OCI-LY7 (cell line): Measurements from ENCODE around the gene ATXN8OS. TPM values are rescaled to one million over a fixed set of nuclear protein-coding genes. Genes with fewer than 3 reads are reported as not detected.

ENCODE experiments used
- BruUV-seq: library from RNA; stranded (reverse); fragments of 400-500 nt; replicated peaks from 2 replicates; lab custom pipeline; 2021; lab: Mats Ljungman, UMichigan
- CTCF ChIA-PET: fragments of 300-600 bp; sonication (Branson Sonifier 250); formaldehyde crosslinking; loops from one replicate; lab custom pipeline; 2022; ENCODE audit warnings: antibody characterized with exemption; ENCODE audit not compliant: unreplicated experiment; lab: Charles Lee
- POLR2A ChIA-PET: fragments of 300-600 bp; sonication (Branson Sonifier 250); formaldehyde crosslinking; loops from one replicate; lab custom pipeline; 2022; ENCODE audit warnings: antibody characterized with exemption; lab: Charles Lee
- DNase-seq: peaks from one replicate; pipeline ENCODE4 v3.0.0-alpha.2; 2015; ENCODE audit warnings: low spot score
- H2AFZ ChIP-seq: fragments of 200-600 bp; sonication (generic), shearing (Covaris generic); 2 replicates; pipeline ENCODE4 v1.6.1; 2014; ENCODE audit warnings: mild to moderate bottlenecking, antibody characterized with exemption, low read length, moderate library complexity
- H3K27ac ChIP-seq: fragments of 200-600 bp; sonication (generic); 2 replicates; pipeline ENCODE4 v1.5.1; 2014; ENCODE audit warnings: mixed run types, low read depth, mild to moderate bottlenecking, moderate library complexity, low read length, inconsistent platforms; ENCODE audit not compliant: poor library complexity, severe bottlenecking
- H3K36me3 ChIP-seq: fragments of 200-600 bp; sonication (generic); 2 replicates; pipeline ENCODE4 v1.6.1; 2014; ENCODE audit warnings: mild to moderate bottlenecking, antibody characterized with exemption, low read length, moderate library complexity, mixed read lengths; ENCODE audit not compliant: insufficient read depth
- H3K4me1 ChIP-seq: fragments of 200-600 bp; sonication (generic); 2 replicates; pipeline ENCODE4 v1.5.1; 2014; ENCODE audit warnings: mild to moderate bottlenecking, low read length; ENCODE audit not compliant: insufficient read depth, poor library complexity, severe bottlenecking
- H3K4me2 ChIP-seq: fragments of 200-600 bp; sonication (generic); 2 replicates; pipeline ENCODE4 v1.6.1; 2014; ENCODE audit warnings: mild to moderate bottlenecking, low read length
- H3K4me3 ChIP-seq: fragments of 200-600 bp; sonication (generic); 2 replicates; pipeline ENCODE4 v1.5.1; 2014; ENCODE audit warnings: mild to moderate bottlenecking, low read depth, low read length; ENCODE audit not compliant: poor library complexity, severe bottlenecking
- H3K79me2 ChIP-seq: fragments of 200-600 bp; sonication (generic); 2 replicates; pipeline ENCODE4 v1.6.1; 2016; ENCODE audit warnings: low read depth, mild to moderate bottlenecking, low read length, moderate library complexity, mixed read lengths; ENCODE audit not compliant: insufficient read depth
- H3K9me2 ChIP-seq: fragments of 200-600 bp; sonication (generic); 2 replicates; pipeline ENCODE4 v1.6.1; 2016; ENCODE audit warnings: mild to moderate bottlenecking, low read length, mixed read lengths; ENCODE audit not compliant: insufficient read depth
- H3K9me3 ChIP-seq: fragments of 200-600 bp; sonication (generic); 2 replicates; pipeline ENCODE4 v1.6.1; 2014; ENCODE audit warnings: mild to moderate bottlenecking, mixed run types, low read length, mixed read lengths
- H4K20me1 ChIP-seq: fragments of 200-600 bp; sonication (generic); 2 replicates; pipeline ENCODE4 v1.6.1; 2014; ENCODE audit warnings: mild to moderate bottlenecking, antibody characterized with exemption, low read length, moderate library complexity, mixed read lengths; ENCODE audit not compliant: insufficient read depth
- EZH2phosphoT487 ChIP-seq: fragments of 200-600 bp; sonication (generic); IDR thresholded peaks from 2 replicates; pipeline ENCODE4 v1.6.1; 2018; ENCODE audit warnings: low read depth, borderline replicate concordance, mild to moderate bottlenecking, mixed run types, antibody characterized with exemption, low read length, moderate library complexity, mixed read lengths
- intact Hi-C: fragments of 100-400 bp; cut with micrococcal nuclease; formaldehyde crosslinking; loops from one replicate; pipeline ENCODE4 v1.10.0; 2022; ENCODE audit not compliant: unreplicated experiment
- total RNA-seq, 2 experiments: library from RNA; depleted of rRNA in 1 of 2; stranded (reverse); fragments of >200 nt in 1 of 2; shearing (Covaris generic) in 1 of 2; gene quantifications; 2 replicates each; pipeline ENCODE4 v1.2.3, GENCODE V29; 2014 to 2022
- TF ChIP-seq, protein P1 (sequence below): fragments of 200-600 bp; sonication (generic); conservative IDR thresholded peaks from 2 replicates; pipeline ENCODE4 v1.5.1; 2014; ENCODE audit warnings: mild to moderate bottlenecking, antibody characterized with exemption, low read length, moderate library complexity, mixed read lengths

ATXN8OS gene
- total RNA-seq, 2 experiments from 2014 or later, result not detected

GRCh38 chr13:70173598-70173959, 66.0 kb downstream of the ATXN8OS start:
- H2AFZ ChIP-seq, result no peak overlapping the region
- H3K4me3 ChIP-seq, result no peak overlapping the region
- no TSS peak for BruUV-seq
- H3K27ac ChIP-seq, result no peak overlapping the region
- no peaks in the 10 kb centered on the region for H3K9me2 ChIP-seq
- DNase-seq, result no peak
- no peak overlapping the region for H3K4me2 ChIP-seq
- intact Hi-C loops, result no loop called here
- ChIA-PET POLR2A (interaction anchor here (0.6 kb wide), 1 partner anchor 21 kb away, joined by 3 read pairs; no protein-coding TSS in a partner anchor), CTCF (no interaction called here)
- TF ChIP-seq EZH2phosphoT487, result no peak
- TF ChIP-seq, protein P1, sequence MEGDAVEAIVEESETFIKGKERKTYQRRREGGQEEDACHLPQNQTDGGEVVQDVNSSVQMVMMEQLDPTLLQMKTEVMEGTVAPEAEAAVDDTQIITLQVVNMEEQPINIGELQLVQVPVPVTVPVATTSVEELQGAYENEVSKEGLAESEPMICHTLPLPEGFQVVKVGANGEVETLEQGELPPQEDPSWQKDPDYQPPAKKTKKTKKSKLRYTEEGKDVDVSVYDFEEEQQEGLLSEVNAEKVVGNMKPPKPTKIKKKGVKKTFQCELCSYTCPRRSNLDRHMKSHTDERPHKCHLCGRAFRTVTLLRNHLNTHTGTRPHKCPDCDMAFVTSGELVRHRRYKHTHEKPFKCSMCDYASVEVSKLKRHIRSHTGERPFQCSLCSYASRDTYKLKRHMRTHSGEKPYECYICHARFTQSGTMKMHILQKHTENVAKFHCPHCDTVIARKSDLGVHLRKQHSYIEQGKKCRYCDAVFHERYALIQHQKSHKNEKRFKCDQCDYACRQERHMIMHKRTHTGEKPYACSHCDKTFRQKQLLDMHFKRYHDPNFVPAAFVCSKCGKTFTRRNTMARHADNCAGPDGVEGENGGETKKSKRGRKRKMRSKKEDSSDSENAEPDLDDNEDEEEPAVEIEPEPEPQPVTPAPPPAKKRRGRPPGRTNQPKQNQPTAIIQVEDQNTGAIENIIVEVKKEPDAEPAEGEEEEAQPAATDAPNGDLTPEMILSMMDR, result no peak
- no peaks in the 10 kb centered on the region for H3K9me3 ChIP-seq
- no peaks in the 10 kb centered on the region for H3K4me1 ChIP-seq
- no peaks in the 10 kb centered on the region for H3K36me3 ChIP-seq
- no peaks in the 10 kb centered on the region for H3K79me2 ChIP-seq
- no peaks in the 10 kb centered on the region for H4K20me1 ChIP-seq

GRCh38 chr13:70178346-70178745, 70.7 kb downstream of the ATXN8OS start:
- Histone ChIP-seq H3K9me2 (no peaks in the 10 kb centered on the region), H4K20me1 (no peaks in the 10 kb centered on the region), H3K9me3 (no peaks in the 10 kb centered on the region), H2AFZ (no peak overlapping the region), H3K4me3 (no peak overlapping the region), H3K4me1 (no peaks in the 10 kb centered on the region), H3K27ac (no peak overlapping the region), H3K36me3 (no peaks in the 10 kb centered on the region), H3K4me2 (no peak overlapping the region), H3K79me2 (no peaks in the 10 kb centered on the region)
- TF ChIP-seq EZH2phosphoT487, result no peak
- TF ChIP-seq, protein P1, result no peak
- DNase-seq, result no peak
- intact Hi-C loops, result no loop called here
- BruUV-seq, result no TSS peak
- POLR2A ChIA-PET, result no interaction called here
- CTCF ChIA-PET, result no interaction called here

Other genes starting within 250 kb of the ATXN8OS start
- gene KLHL1, start 626 bp downstream of the ATXN8OS start, total RNA-seq (2014; rRNA removed; shearing (Covaris generic)), result not detected in 2 replicates
- not detected in 2 replicates for gene KLHL1, start 626 bp downstream of the ATXN8OS start, total RNA-seq (2022)